ENCODE measurements around the gene LOXHD1. TPM values are rescaled to one million over a fixed set of nuclear protein-coding genes. Genes with fewer than 3 reads are reported as not detected.

LOXHD1 gene
- polyA plus RNA-seq (2012; ENCODE audit: insufficient read depth, insufficient read length), result not detected

GRCh38 chr18:46657115-46657955 is at the start of gene LOXHD1:
LOXHD1 (minus strand) TSS chr18:46657220; CDS start chr18:46657033, 187 bp downstream.
- no peak for DNase-seq (ENCODE audit: low read depth, low spot score)
- H3K4me3 ChIP-seq (ENCODE audit: low read length), result no peak within 1 kb of the TSS

GRCh38 chr18:46705521-46705920 is 48.5 kb upstream of the LOXHD1 start:
- DNase-seq (ENCODE audit: low read depth, low spot score), result no peak
- no peak overlapping the region for H3K4me3 ChIP-seq (ENCODE audit: low read length)

GRCh38 chr18:46704816-46705215 is 47.8 kb upstream of the LOXHD1 start:
- no peak for DNase-seq (ENCODE audit: low read depth, low spot score)
- H3K4me3 ChIP-seq (ENCODE audit: low read length), result no peak overlapping the region

- no peak overlapping the region for H3K4me3 ChIP-seq (ENCODE audit: low read length)
- DNase-seq (ENCODE audit: low read depth, low spot score), result no peak
Observed at GRCh38 chr18:46704189-46704588, 47.2 kb upstream of the LOXHD1 start.

- no peak for DNase-seq (ENCODE audit: low read depth, low spot score)
- no peak overlapping the region for H3K4me3 ChIP-seq (ENCODE audit: low read length)
Observed at GRCh38 chr18:46702471-46702870, 45.5 kb upstream of the LOXHD1 start.

GRCh38 chr18:46700066-46700824 is 43.2 kb upstream of the LOXHD1 start:
- no peak for DNase-seq (ENCODE audit: low read depth, low spot score)
- H3K4me3 ChIP-seq (ENCODE audit: low read length), result no peak overlapping the region

- DNase-seq (ENCODE audit: low read depth, low spot score), result no peak
- H3K4me3 ChIP-seq (ENCODE audit: low read length), result no peak overlapping the region
Observed at GRCh38 chr18:46696702-46697101, 39.7 kb upstream of the LOXHD1 start.

- no peak for DNase-seq (ENCODE audit: low read depth, low spot score)
- no peak overlapping the region for H3K4me3 ChIP-seq (ENCODE audit: low read length)
Observed at GRCh38 chr18:46696268-46696667, 39.2 kb upstream of the LOXHD1 start.

- DNase-seq (ENCODE audit: low read depth, low spot score), result no peak
Observed at GRCh38 chr18:46693996-46694395, 37.0 kb upstream of the LOXHD1 start.

GRCh38 chr18:46688853-46689525 is 32.0 kb upstream of the LOXHD1 start:
- DNase-seq (ENCODE audit: low read depth, low spot score), result no peak
- no peak overlapping the region for H3K4me3 ChIP-seq (ENCODE audit: low read length)

More at GRCh38 chr18:46693996-46694395, 37.0 kb upstream of the LOXHD1 start:
- H3K4me3 ChIP-seq (ENCODE audit: low read length), result no peak overlapping the region

- H3K4me3 ChIP-seq (ENCODE audit: low read length), result no peak overlapping the region
- DNase-seq (ENCODE audit: low read depth, low spot score), result no peak
Observed at GRCh38 chr18:46686186-46686585, 29.2 kb upstream of the LOXHD1 start.

GRCh38 chr18:46683252-46683651 is 26.2 kb upstream of the LOXHD1 start:
- DNase-seq (ENCODE audit: low read depth, low spot score), result no peak
- H3K4me3 ChIP-seq (ENCODE audit: low read length), result no peak overlapping the region

- DNase-seq (ENCODE audit: low read depth, low spot score), result no peak
Observed at GRCh38 chr18:46680784-46681695, 24.0 kb upstream of the LOXHD1 start.

GRCh38 chr18:46679846-46680598 is 23.0 kb upstream of the LOXHD1 start:
- H3K4me3 ChIP-seq (ENCODE audit: low read length), result no peak overlapping the region
- no peak for DNase-seq (ENCODE audit: low read depth, low spot score)

More at GRCh38 chr18:46680784-46681695, 24.0 kb upstream of the LOXHD1 start:
- no peak overlapping the region for H3K4me3 ChIP-seq (ENCODE audit: low read length)

- no peak overlapping the region for H3K4me3 ChIP-seq (ENCODE audit: low read length)
- DNase-seq (ENCODE audit: low read depth, low spot score), result no peak
Observed at GRCh38 chr18:46678785-46679399, 21.9 kb upstream of the LOXHD1 start.

- no peak overlapping the region for H3K4me3 ChIP-seq (ENCODE audit: low read length)
- no peak for DNase-seq (ENCODE audit: low read depth, low spot score)
Observed at GRCh38 chr18:46678041-46678440, 21.0 kb upstream of the LOXHD1 start.

GRCh38 chr18:46677611-46678010 is 20.6 kb upstream of the LOXHD1 start:
- no peak for DNase-seq (ENCODE audit: low read depth, low spot score)
- H3K4me3 ChIP-seq (ENCODE audit: low read length), result no peak overlapping the region

Measured in Jurkat, Clone E6-1 (cell line).